IMR-90 (cell line): ENCODE measurements around the gene ADGRG6. TPM values are rescaled to one million over a fixed set of nuclear protein-coding genes. Genes with fewer than 3 reads are reported as not detected.

ENCODE experiments used
- ATAC-seq: fragments of 200-7000 bp; cut with Tn5 transposase; 2 replicates; pipeline ENCODE4 v1.9.1; 2020; ENCODE audit warnings: low read depth, mild to moderate bottlenecking, moderate library complexity
- BruUV-seq: library from RNA; stranded (reverse); fragments of 400-500 nt; replicated peaks from 2 replicates; lab custom pipeline; 2021; lab: Mats Ljungman, UMichigan
- CTCF ChIA-PET: fragments of 300-600 bp; formaldehyde crosslinking; extraction: SDS; loops from one replicate; lab custom pipeline; 2021; ENCODE audit warnings: antibody characterized with exemption; lab: Yijun Ruan, JAX
- POLR2A ChIA-PET: fragments of 300-600 bp; sonication (Branson Sonifier 250); formaldehyde crosslinking; loops from one replicate; lab custom pipeline; 2022; ENCODE audit warnings: antibody characterized with exemption; ENCODE audit not compliant: unreplicated experiment; lab: Charles Lee
- DNase-seq: peaks from one replicate; pipeline ENCODE4 v3.0.0; 2013
- H2AFZ ChIP-seq: replicated peaks from 2 replicates; pipeline ENCODE3; 2013; ENCODE audit warnings: low read length, mild to moderate bottlenecking; ENCODE audit not compliant: poor library complexity
- H2AK5ac ChIP-seq: 2 replicates; pipeline ENCODE4 v1.6.1; 2013; ENCODE audit warnings: low read depth, low read length, inconsistent platforms
- H2AK9ac ChIP-seq: replicated peaks from 2 replicates; pipeline ENCODE3; 2013; ENCODE audit warnings: mild to moderate bottlenecking, low read depth, low read length, moderate library complexity; ENCODE audit not compliant: poor library complexity
- H2BK120ac ChIP-seq: 2 replicates; pipeline ENCODE4 v1.6.1; 2013; ENCODE audit warnings: low read depth, low read length, inconsistent platforms
- H2BK15ac ChIP-seq: 3 replicates; pipeline ENCODE4 v1.6.1; 2013; ENCODE audit warnings: low read depth, low read length, inconsistent platforms
- H2BK20ac ChIP-seq: 2 replicates; pipeline ENCODE4 v1.6.1; 2013; ENCODE audit warnings: low read depth, mild to moderate bottlenecking, inconsistent platforms, low read length, moderate library complexity
- H2BK5ac ChIP-seq: 2 replicates; pipeline ENCODE4 v1.6.1; 2013; ENCODE audit warnings: mild to moderate bottlenecking, low read depth, low read length, inconsistent platforms; ENCODE audit not compliant: poor library complexity, severe bottlenecking
- H3K14ac ChIP-seq: replicated peaks from 2 replicates; pipeline ENCODE4 v1.6.1; 2013; ENCODE audit warnings: low read depth, low read length, inconsistent platforms
- H3K18ac ChIP-seq: 2 replicates; pipeline ENCODE4 v1.6.1; 2013; ENCODE audit warnings: low read depth, low read length, control low read depth
- H3K23ac ChIP-seq: 2 replicates; pipeline ENCODE4 v1.6.1; 2013; ENCODE audit warnings: low read depth, low read length, inconsistent platforms
- H3K27ac ChIP-seq: 2 replicates; pipeline ENCODE4 v1.5.1; 2013; ENCODE audit warnings: mild to moderate bottlenecking, control low read depth, low read length; ENCODE audit not compliant: insufficient read depth
- H3K27me3 ChIP-seq: 2 replicates; pipeline ENCODE4 v1.6.1; 2013; ENCODE audit warnings: low read length; ENCODE audit not compliant: control insufficient read depth, insufficient read depth
- H3K36me3 ChIP-seq: 2 replicates; pipeline ENCODE4 v1.6.1; 2013; ENCODE audit warnings: low read length, mixed read lengths; ENCODE audit not compliant: control insufficient read depth, insufficient read depth
- H3K4ac ChIP-seq: 2 replicates; pipeline ENCODE4 v1.6.1; 2013; ENCODE audit warnings: low read depth, low read length, inconsistent platforms
- H3K4me1 ChIP-seq: 2 replicates; pipeline ENCODE4 v1.6.1; 2013; ENCODE audit warnings: low read length, mixed read lengths; ENCODE audit not compliant: control insufficient read depth, insufficient read depth
- H3K4me2 ChIP-seq: 2 replicates; pipeline ENCODE4 v1.6.1; 2013; ENCODE audit warnings: low read depth, mild to moderate bottlenecking, control low read depth, low read length, moderate library complexity
- H3K4me3 ChIP-seq: 2 replicates; pipeline ENCODE4 v1.5.1; 2013; ENCODE audit warnings: low read depth, mild to moderate bottlenecking, control low read depth, low read length, moderate library complexity; ENCODE audit not compliant: insufficient read depth
- H3K56ac ChIP-seq: 2 replicates; pipeline ENCODE4 v1.6.1; 2013; ENCODE audit warnings: low read length, inconsistent platforms; ENCODE audit not compliant: insufficient read depth; ENCODE audit errors: extremely low read depth
- H3K79me1 ChIP-seq, 2 experiments: 2 replicates each; pipeline ENCODE4 v1.6.1; 2013; ENCODE audit warnings: low read length in 2 of 2, inconsistent platforms in 1 of 2, low read depth in 1 of 2
- H3K9ac ChIP-seq: 2 replicates; pipeline ENCODE4 v1.6.1; 2013; ENCODE audit warnings: low read depth, low read length, control low read depth
- H3K9me1 ChIP-seq: 2 replicates; pipeline ENCODE4 v1.6.1; 2013; ENCODE audit warnings: low read length, inconsistent platforms; ENCODE audit not compliant: insufficient read depth
- H3K9me3 ChIP-seq: 2 replicates; pipeline ENCODE4 v1.6.1; 2013; ENCODE audit warnings: low read length; ENCODE audit not compliant: control insufficient read depth, insufficient read depth
- H4K20me1 ChIP-seq: 2 replicates; pipeline ENCODE4 v1.6.1; 2013; ENCODE audit warnings: low read length, inconsistent platforms; ENCODE audit not compliant: insufficient read depth
- H4K5ac ChIP-seq: 2 replicates; pipeline ENCODE4 v1.6.1; 2013; ENCODE audit warnings: mild to moderate bottlenecking, low read depth, low read length, control low read depth
- H4K8ac ChIP-seq, 2 experiments: 2 replicates each; pipeline ENCODE4 v1.6.1; 2013; ENCODE audit warnings: low read depth in 2 of 2, low read length in 2 of 2, control low read depth in 1 of 2, inconsistent platforms in 1 of 2
- H4K91ac ChIP-seq: 2 replicates; pipeline ENCODE4 v1.6.1; 2013; ENCODE audit warnings: low read depth, low read length, inconsistent platforms; ENCODE audit not compliant: insufficient read depth
- MAFK ChIP-seq: IDR thresholded peaks from 2 replicates; pipeline ENCODE4 v1.6.1; 2012; ENCODE audit warnings: low read depth, low read length, improper control_type of control experiment
- MAZ ChIP-seq: IDR thresholded peaks from 2 replicates; pipeline ENCODE4 v1.6.1; 2012; ENCODE audit warnings: low read depth, mild to moderate bottlenecking, low read length, improper control_type of control experiment, moderate library complexity, borderline replicate concordance
- RAD21 ChIP-seq: IDR thresholded peaks from 2 replicates; pipeline ENCODE4 v1.6.1; 2012; ENCODE audit warnings: low read length, improper control_type of control experiment
- SMC3 ChIP-seq: fragments of 150-350 bp; IDR thresholded peaks from 2 replicates; pipeline ENCODE4 v1.6.1; 2016; ENCODE audit warnings: low read depth, mild to moderate bottlenecking, antibody characterized with exemption, low read length, moderate library complexity
- WGBS, 2 experiments: methylation state at CpG; one replicate each; pipeline versions ENCODE4 v1.1.5 to v1.1.7; 2013; ENCODE audit warnings: missing lambda C conversion rate in 2 of 2; ENCODE audit not compliant: insufficient read length in 1 of 2; ENCODE audit errors: extremely low coverage in 2 of 2; 5-methylcytosine and 5-hydroxymethylcytosine counted together
- dilution Hi-C: fragments of 300-500 bp; cut with HindIII; formaldehyde crosslinking; loops from one replicate; pipeline ENCODE4 v1.14.3; 2018; ENCODE audit warnings: low sequenced_read_pairs; ENCODE audit not compliant: unreplicated experiment
- in situ Hi-C: fragments of 300-500 bp; cut with MboI; formaldehyde crosslinking; loops from 3 replicates; pipeline ENCODE4 v1.14.3; 2019; ENCODE audit warnings: low sequenced_read_pairs, inconsistent platforms, mixed read lengths
- intact Hi-C: fragments of 100-400 bp; cut with micrococcal nuclease; formaldehyde crosslinking; loops from 2 replicates; pipeline ENCODE4 v1.10.0; 2022
- polyA plus RNA-seq, 3 experiments: library from polyadenylated mRNA; depleted of rRNA; stranded (reverse); fragments of >200 nt; gene quantifications; 2 replicates each; pipeline ENCODE4 v1.2.3, GENCODE V29; 2012; ENCODE audit warnings: low replicate concordance in 1 of 3
- total RNA-seq: library from RNA; depleted of rRNA; stranded (reverse); fragments of >200 nt; gene quantifications from 2 replicates; pipeline ENCODE4 v1.2.3, GENCODE V29; 2012
- TF ChIP-seq, protein P1 (sequence below): conservative IDR thresholded peaks from 2 replicates; pipeline ENCODE4 v1.5.1; 2012; ENCODE audit warnings: mild to moderate bottlenecking, low read depth, low read length, improper control_type of control experiment

ADGRG6 gene
- total and polyA plus RNA-seq, 2 of the 4 experiments (the other 2 are of a cell fraction) = 10.0 to 20.3 TPM

DNA sequence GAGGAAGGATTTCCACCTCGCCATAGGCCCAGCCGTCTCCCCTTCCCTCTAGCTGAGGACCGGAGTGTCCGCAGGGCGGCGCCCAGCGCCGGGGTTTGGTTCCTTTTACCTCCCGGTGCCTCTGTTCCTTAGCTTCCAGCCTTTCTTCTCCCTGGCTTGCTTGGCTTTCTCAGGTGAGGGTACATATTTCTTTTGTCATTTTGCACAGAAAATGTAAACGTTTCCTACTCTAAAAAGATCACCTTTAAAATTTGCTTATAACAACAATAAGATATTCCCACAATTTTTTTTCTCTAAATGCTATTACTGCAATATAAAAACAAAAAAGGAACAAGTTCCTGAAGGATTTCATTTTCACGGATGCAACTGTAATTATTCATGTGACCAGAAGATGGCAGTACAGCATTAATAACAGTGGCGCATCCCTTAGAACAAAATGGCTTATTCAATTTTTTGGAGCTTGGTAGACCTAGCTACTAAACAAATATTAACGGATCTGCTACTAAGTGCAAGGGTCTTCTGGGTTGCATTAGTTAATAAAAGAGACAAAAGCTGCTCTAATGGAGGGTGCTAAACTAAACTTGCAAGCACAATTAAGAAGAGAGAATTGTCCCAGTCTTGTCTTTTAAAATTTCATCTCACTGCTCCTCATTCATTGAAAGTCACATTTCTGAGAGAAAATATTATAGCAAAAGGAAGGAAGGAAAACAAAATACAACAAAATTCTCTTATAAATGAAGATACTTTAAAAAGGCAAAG, 172.9 kb downstream of the ADGRG6 start:
- Histone ChIP-seq H3K9ac (0 out of 2 replicates have a peak overlapping the region, but pooled peaks have one; percentile 2), H2BK120ac (no peak overlapping the region), H3K27ac (no peak overlapping the region), H4K5ac (no peak overlapping the region), H4K8ac (peak overlapping the region in 1 of 2 experiments; percentile 12; a peak in 2 of 4 replicates), H3K14ac (no peak overlapping the region), H2BK5ac (no peak overlapping the region), H2AK9ac (no peak overlapping the region), H3K23ac (no peak overlapping the region), H2AFZ (peak overlapping the region; percentile 56), H3K9me1 (no peaks in the 10 kb centered on the region), H3K4ac (no peak overlapping the region), H2BK20ac (no peak overlapping the region), H3K36me3 (no peaks in the 10 kb centered on the region), H4K20me1 (no peaks in the 10 kb centered on the region), H4K91ac (no peak overlapping the region), H2AK5ac (no peak overlapping the region), H3K56ac (no peak overlapping the region), H3K79me1 (no peaks in the 10 kb centered on the region), H3K27me3 (no peaks in the 10 kb centered on the region), H3K4me2 (peak overlapping the region; percentile 50), H3K4me3 (no peak overlapping the region), H3K4me1 (no peaks in the 10 kb centered on the region; the same call in 1 of the 2 replicates), H2BK15ac (no peak overlapping the region), H3K18ac (no peak overlapping the region), H3K9me3 (no peaks in the 10 kb centered on the region)
- WGBS, 2 experiments = no CpG with 5 or more reads among the region's 13 CpGs
- intact Hi-C loops (loop anchor here (1.0 to 10.0 kb wide), 6 partner anchors 64 to 1743 kb away; partner anchors contain the start of genes NMBR and VTA1), dilution Hi-C loops (no loop called here), in situ Hi-C loops (loop anchor here (10.0 kb wide), 1 partner anchor 960 kb away; no protein-coding TSS in a partner anchor)
- BruUV-seq = no TSS peak
- ChIA-PET POLR2A (interaction anchor here (0.7 kb wide), 1 partner anchor 976 kb away, joined by 7 read pairs; the partner anchor contains the start of genes ADAT2 and PEX3), CTCF (interaction anchor here (0.5 to 1.5 kb wide), 21 partner anchors 9 to 1285 kb away, joined by 3 to 11 read pairs (median 3); no protein-coding TSS in a partner anchor)
- peak; percentile 93 for ATAC-seq
- DNase-seq = peak; percentile 76
- TF ChIP-seq MAZ (no peak), SMC3 (peak; percentile 72), RAD21 (peak; percentile 85), MAFK (no peak)
- TF ChIP-seq, protein P1, sequence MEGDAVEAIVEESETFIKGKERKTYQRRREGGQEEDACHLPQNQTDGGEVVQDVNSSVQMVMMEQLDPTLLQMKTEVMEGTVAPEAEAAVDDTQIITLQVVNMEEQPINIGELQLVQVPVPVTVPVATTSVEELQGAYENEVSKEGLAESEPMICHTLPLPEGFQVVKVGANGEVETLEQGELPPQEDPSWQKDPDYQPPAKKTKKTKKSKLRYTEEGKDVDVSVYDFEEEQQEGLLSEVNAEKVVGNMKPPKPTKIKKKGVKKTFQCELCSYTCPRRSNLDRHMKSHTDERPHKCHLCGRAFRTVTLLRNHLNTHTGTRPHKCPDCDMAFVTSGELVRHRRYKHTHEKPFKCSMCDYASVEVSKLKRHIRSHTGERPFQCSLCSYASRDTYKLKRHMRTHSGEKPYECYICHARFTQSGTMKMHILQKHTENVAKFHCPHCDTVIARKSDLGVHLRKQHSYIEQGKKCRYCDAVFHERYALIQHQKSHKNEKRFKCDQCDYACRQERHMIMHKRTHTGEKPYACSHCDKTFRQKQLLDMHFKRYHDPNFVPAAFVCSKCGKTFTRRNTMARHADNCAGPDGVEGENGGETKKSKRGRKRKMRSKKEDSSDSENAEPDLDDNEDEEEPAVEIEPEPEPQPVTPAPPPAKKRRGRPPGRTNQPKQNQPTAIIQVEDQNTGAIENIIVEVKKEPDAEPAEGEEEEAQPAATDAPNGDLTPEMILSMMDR = peak; percentile 83
